KMS-11 (cell line): ENCODE measurements around the gene RTN4RL1.

ENCODE experiments used
- H2AFZ ChIP-seq: fragments of 200-600 bp; sonication (generic); 2 replicates; pipeline ENCODE4 v1.6.1; 2016; ENCODE audit warnings: antibody characterized with exemption, mixed run types, low read depth
- H3K27ac ChIP-seq: fragments of 200-600 bp; sonication (generic); 2 replicates; pipeline ENCODE4 v1.6.1; 2016; ENCODE audit warnings: mild to moderate bottlenecking, mixed run types
- H3K27me3 ChIP-seq: fragments of 200-600 bp; sonication (generic); 2 replicates; pipeline ENCODE4 v1.6.1; 2017; ENCODE audit warnings: mild to moderate bottlenecking, low read depth, mixed run types, moderate library complexity; ENCODE audit not compliant: insufficient read depth
- H3K36me3 ChIP-seq: fragments of 200-600 bp; sonication (generic); 2 replicates; pipeline ENCODE4 v1.6.1; 2017; ENCODE audit warnings: mild to moderate bottlenecking, mixed run types; ENCODE audit not compliant: insufficient read depth
- H3K4me1 ChIP-seq: fragments of 200-600 bp; sonication (generic); 2 replicates; pipeline ENCODE4 v1.6.1; 2016; ENCODE audit warnings: mild to moderate bottlenecking, low read depth, mixed run types; ENCODE audit not compliant: poor library complexity, severe bottlenecking
- H3K4me2 ChIP-seq: fragments of 200-600 bp; sonication (generic); 2 replicates; pipeline ENCODE4 v1.7.0; 2016; ENCODE audit warnings: mild to moderate bottlenecking, mixed run types
- H3K4me3 ChIP-seq: fragments of 200-600 bp; sonication (generic); IDR thresholded peaks from 2 replicates; pipeline ENCODE4 v1.6.1; 2017; ENCODE audit warnings: low read depth, low read length, mixed read lengths; ENCODE audit not compliant: insufficient read depth
- H3K79me2 ChIP-seq: fragments of 200-600 bp; sonication (generic); 2 replicates; pipeline ENCODE4 v1.6.1; 2016; ENCODE audit warnings: low read depth, mixed run types; ENCODE audit not compliant: insufficient read depth
- H3K9ac ChIP-seq: fragments of 200-600 bp; sonication (generic); 2 replicates; pipeline ENCODE4 v1.6.1; 2016; ENCODE audit warnings: mild to moderate bottlenecking, mixed run types
- H4K20me1 ChIP-seq: fragments of 200-600 bp; sonication (generic); 2 replicates; pipeline ENCODE4 v1.6.1; 2016; ENCODE audit warnings: mild to moderate bottlenecking, mixed run types; ENCODE audit not compliant: insufficient read depth
- CTCF ChIP-seq: fragments of 200-600 bp; sonication (generic); conservative IDR thresholded peaks from 2 replicates; pipeline ENCODE4 v1.6.1; 2017; ENCODE audit warnings: low read depth, mild to moderate bottlenecking, antibody characterized with exemption, low read length, moderate library complexity, mixed read lengths

RTN4RL1 gene

GRCh38 chr17:1963250-1963649 is 61.9 kb downstream of the RTN4RL1 start:
- peaks cover 19% of the 10 kb centered on the region; the same call in 1 of the 2 replicates for H3K27me3 ChIP-seq
- H3K27ac ChIP-seq = no peak overlapping the region
- no peak overlapping the region for H3K4me2 ChIP-seq
- no peaks in the 10 kb centered on the region for H3K4me1 ChIP-seq
- no peaks in the 10 kb centered on the region for H4K20me1 ChIP-seq
- no peak overlapping the region for H3K4me3 ChIP-seq
- no peak overlapping the region for H2AFZ ChIP-seq
- no peak for TF ChIP-seq CTCF
- no peaks in the 10 kb centered on the region for H3K36me3 ChIP-seq
- no peaks in the 10 kb centered on the region for H3K79me2 ChIP-seq
- H3K9ac ChIP-seq = no peak overlapping the region

GRCh38 chr17:1961189-1961588 is 63.9 kb downstream of the RTN4RL1 start:
- Histone ChIP-seq H3K4me3 (no peak overlapping the region), H3K4me1 (no peaks in the 10 kb centered on the region), H3K27ac (no peak overlapping the region), H3K36me3 (no peaks in the 10 kb centered on the region), H3K4me2 (no peak overlapping the region), H3K79me2 (no peaks in the 10 kb centered on the region), H3K9ac (no peak overlapping the region), H4K20me1 (no peaks in the 10 kb centered on the region), H3K27me3 (peaks cover 10% of the 10 kb centered on the region; the same call in 1 of the 2 replicates), H2AFZ (no peak overlapping the region)
- TF ChIP-seq CTCF = no peak

- no peak overlapping the region for H3K27ac ChIP-seq
- peaks cover 8% of the 10 kb centered on the region; the same call in 1 of the 2 replicates for H3K27me3 ChIP-seq
- no peaks in the 10 kb centered on the region for H3K4me1 ChIP-seq
- no peaks in the 10 kb centered on the region for H4K20me1 ChIP-seq
- H2AFZ ChIP-seq = no peak overlapping the region
- no peak overlapping the region for H3K9ac ChIP-seq
- H3K4me2 ChIP-seq = no peak overlapping the region
- H3K79me2 ChIP-seq = no peaks in the 10 kb centered on the region
- TF ChIP-seq CTCF = no peak
- H3K36me3 ChIP-seq = no peaks in the 10 kb centered on the region
- H3K4me3 ChIP-seq = no peak overlapping the region
These were observed 64.6 kb downstream of the RTN4RL1 start for GRCh38 chr17:1960545-1960912.

- Histone ChIP-seq H3K4me3 (no peak overlapping the region), H3K36me3 (no peaks in the 10 kb centered on the region), H2AFZ (no peak overlapping the region), H3K27me3 (peaks cover 4% of the 10 kb centered on the region; the same call in 1 of the 2 replicates), H3K9ac (no peak overlapping the region), H3K27ac (no peak overlapping the region), H3K4me2 (no peak overlapping the region), H3K4me1 (no peaks in the 10 kb centered on the region), H3K79me2 (no peaks in the 10 kb centered on the region), H4K20me1 (no peaks in the 10 kb centered on the region)
- no peak for TF ChIP-seq CTCF
These were observed 65.1 kb downstream of the RTN4RL1 start for GRCh38 chr17:1959871-1960544.
